Heart left ventricle (tissue), 13 donors: ENCODE measurements around the gene CREBL2.

Experiments used
- POLR2A ChIP-seq, 2 donors: fragments of 450-650 bp; IDR thresholded peaks; one replicate each; pipeline ENCODE4 v1.6.1; 2017; ENCODE audit warnings: antibody characterized with exemption in 2 of 2, mild to moderate bottlenecking in 2 of 2, moderate library complexity in 2 of 2
- TF ChIP-seq, protein P1 (sequence below), 12 donors: fragments of 200-600 bp; sonication (generic) in 4 of 12; IDR thresholded peaks; one replicate each; pipeline versions ENCODE4 v1.5.0 to v1.8.0; 2018 to 2022; ENCODE audit warnings: antibody characterized with exemption in 12 of 12, mild to moderate bottlenecking in 5 of 12
- donor health status: ischemic (EF 13 %, LVEDD 7.1; RV severe dilation, severe dysfunction).
- donor health status: DM: no; HTN: yes; CAD: no.
- donor health status: DM: no; HTN: no; CAD: no.
- donor health status: ischemic (EF 25% LVEDD 6.9; RV normal size, moderate dysfunction).
- donor health status: ischemic (EF 25% LVEDD 5.7; RV mildly dilated, moderate dysfunction).
- donor health status: ischemic (EF 35%, LVEDD 5.7; RV mildly dilated, moderate dysfunction).
- donor health status: nonischemic (EF 11% LVEDD 7.7; RV severe dilation, severe dysfunction).
- donor health status: DM: yes; HTN: yes; CAD: no.
- donor health status: PGD.
- donor health status: ischemic (EF 29% LVEDD 5.4; RV normal size, mild dysfunction).
- donor health status: nonischemic (EF 23%, LVEDD 6.1; RV moderate dilation, normal function).

DNA sequence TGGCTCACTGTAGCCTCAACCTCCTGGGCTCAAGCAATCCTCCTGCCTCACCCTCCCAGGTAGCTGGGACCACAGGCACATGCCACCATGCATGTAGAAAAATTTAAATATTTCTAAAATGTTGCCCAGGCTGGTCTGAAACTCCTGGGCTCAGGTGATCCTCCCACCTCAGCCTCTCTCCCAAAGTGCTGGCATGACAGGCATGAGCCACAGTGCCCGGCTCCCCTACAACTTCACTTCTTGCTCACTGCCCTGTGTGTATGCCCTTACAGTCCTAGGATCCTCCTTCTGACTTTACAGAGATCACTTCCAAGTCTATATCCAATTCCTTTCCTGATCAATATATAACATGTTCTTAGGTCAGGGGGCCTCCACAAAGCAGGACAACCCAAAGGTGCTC, 23.8 kb upstream of the CREBL2 start:
- TF ChIP-seq, protein P1, sequence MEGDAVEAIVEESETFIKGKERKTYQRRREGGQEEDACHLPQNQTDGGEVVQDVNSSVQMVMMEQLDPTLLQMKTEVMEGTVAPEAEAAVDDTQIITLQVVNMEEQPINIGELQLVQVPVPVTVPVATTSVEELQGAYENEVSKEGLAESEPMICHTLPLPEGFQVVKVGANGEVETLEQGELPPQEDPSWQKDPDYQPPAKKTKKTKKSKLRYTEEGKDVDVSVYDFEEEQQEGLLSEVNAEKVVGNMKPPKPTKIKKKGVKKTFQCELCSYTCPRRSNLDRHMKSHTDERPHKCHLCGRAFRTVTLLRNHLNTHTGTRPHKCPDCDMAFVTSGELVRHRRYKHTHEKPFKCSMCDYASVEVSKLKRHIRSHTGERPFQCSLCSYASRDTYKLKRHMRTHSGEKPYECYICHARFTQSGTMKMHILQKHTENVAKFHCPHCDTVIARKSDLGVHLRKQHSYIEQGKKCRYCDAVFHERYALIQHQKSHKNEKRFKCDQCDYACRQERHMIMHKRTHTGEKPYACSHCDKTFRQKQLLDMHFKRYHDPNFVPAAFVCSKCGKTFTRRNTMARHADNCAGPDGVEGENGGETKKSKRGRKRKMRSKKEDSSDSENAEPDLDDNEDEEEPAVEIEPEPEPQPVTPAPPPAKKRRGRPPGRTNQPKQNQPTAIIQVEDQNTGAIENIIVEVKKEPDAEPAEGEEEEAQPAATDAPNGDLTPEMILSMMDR (IDR thresholded peaks at IDR 0.05): no peak
- TF ChIP-seq POLR2A (IDR thresholded peaks at IDR 0.05): no peak
